Epidermal melanocyte (primary cell): ENCODE measurements around the gene MYRFL.

Source experiments
- DNase-seq: peaks from one replicate; pipeline ENCODE4 v3.0.0; 2011; ENCODE audit warnings: low spot score; ENCODE audit not compliant: insufficient read length

Gene MYRFL

DNA sequence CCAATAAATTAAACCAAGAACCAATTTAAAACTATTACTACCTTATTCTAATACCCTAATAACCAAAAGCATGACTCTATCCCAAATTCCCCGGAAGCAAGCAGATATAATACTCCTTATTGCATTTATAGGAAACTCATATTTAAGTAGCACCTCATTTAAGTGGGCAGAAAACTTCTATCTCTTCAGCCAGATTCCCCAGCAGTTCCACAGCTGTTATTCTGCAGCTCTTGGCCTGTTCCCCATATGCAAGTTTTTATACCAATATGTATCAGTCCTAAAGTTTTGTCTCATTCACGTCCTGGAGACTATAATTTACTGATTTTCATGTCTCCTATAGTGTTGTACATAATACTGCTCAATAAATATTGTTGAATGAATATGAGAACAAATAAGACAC is 106.5 kb downstream of the MYRFL start:
- no peak for DNase-seq

DNA sequence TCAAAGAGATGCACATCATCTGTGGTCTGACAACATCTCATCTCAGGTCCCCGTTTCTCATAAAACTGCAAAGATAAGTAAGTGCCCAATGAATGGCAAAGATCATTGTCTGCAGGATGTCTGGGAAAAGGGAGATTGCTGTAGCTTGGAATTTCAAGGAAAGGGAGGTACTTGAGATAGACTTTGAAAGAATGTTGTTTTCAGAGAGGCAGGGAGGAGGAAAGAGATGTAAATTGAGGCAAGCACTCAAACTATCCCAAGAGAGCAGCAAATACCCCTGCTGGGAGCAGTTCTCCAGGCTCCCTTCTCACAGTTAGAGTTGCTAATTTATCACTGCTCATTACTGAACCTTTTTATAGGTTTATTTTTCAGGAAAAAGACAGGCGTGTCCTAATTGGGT is 107.1 kb downstream of the MYRFL start:
- DNase-seq = no peak

DNA sequence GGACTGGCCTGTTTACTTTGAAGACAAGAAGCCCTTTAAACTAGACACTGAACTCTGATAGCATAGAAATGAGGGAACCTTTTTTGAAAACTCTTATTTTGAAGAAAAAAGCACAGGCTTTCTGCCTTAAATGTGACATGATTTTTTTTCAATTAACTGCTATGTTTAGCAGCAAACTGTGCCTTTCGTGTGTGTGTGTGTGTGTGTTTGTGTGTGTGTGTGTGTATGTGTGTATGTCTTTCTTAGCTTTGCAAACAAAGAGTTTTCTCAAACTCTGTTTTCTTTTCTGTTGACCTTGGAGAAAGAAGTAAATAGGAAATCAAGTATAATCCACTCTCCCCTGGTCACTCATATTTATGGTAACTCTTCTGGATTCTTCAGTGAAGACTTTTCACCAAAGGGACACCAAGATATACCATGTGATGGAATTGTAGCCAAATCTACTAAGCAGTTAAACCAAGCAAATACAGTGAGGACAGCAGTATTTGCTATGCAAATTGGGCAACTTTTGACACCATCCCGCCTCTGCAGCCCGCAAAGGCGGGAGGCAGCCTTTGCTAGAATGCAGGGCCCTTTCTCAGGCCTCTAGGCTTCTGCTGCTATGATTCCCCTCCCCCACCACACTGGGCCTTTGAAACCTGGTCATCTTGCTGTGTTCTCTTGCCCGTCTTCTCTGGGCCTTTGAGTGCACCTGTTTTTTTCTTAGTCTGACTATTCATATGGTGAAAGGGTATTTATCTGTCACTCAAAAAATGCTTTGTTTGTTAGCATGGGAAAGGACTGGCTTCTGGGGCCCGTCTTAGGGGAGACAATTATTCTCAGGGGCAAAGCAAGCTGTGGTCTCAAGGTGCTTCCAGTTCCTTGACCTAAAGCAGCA is 107.9 kb downstream of the MYRFL start:
- DNase-seq = no peak

DNA sequence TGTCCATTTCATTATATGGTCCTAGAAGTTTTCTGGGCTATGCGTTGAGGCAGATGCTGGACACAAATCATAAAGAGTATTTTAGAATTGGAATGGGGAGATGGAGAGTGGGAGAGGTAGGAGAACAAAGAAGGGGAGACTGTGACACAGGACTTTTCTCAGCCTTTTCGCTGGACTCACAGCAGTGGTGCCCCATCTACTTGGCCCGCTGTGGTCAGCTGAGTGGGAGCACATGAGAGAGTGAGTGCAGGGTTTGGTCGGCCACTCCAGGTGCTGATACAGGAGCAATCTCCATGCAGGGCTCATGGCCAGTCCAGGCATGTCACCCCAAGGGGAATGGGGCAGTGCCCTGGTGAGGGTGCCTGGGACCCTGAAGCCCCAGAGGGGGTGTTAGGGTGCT is 109.0 kb downstream of the MYRFL start:
- no peak for DNase-seq

DNA sequence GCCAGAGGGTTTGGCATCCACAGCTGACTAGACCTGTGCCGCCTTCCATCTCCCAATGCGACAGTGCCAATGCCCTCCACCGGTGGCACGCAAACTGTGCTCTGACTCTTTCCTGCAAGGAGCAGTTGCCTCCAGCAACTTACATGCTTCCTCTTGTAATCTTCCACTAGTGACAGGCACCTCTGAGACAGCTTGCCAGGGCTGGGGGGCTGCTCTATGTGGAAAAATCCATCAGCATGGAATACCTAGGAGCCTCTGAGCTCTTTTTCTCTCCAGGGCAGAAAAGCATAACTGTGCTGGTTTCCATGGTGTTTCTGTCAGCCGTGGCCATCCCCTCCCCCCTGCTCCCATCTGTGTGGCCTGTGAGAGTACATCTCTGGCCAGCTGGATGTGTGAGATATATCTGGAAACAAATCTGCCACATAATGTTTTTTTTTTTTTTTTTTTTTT is 110.6 kb downstream of the MYRFL start:
- DNase-seq = no peak

DNA sequence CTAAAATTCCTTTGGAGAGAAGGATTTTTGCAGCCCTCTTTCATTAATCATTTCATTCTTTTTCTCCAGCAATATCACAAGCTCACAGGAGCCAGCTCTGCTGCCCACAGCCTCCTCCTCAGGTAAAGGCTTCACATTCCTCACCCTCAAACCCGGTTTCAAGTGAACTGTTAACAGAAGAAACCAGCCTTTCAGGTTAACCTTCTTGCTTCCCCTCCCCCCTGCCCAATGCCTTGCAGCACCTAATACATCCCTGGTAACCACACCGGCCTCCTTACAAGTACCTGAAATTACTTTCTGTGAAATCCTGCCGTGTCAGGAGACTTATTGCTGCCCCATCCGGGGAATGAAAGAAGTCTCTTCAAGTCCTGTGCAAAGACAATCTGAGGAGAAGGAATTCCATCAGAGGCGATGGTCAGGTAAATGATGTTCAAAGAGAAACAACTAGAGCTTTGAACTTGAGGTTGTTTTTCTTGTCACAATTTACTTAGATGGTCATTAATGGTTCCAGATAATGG is 111.2 kb downstream of the MYRFL start:
- no peak for DNase-seq

DNA sequence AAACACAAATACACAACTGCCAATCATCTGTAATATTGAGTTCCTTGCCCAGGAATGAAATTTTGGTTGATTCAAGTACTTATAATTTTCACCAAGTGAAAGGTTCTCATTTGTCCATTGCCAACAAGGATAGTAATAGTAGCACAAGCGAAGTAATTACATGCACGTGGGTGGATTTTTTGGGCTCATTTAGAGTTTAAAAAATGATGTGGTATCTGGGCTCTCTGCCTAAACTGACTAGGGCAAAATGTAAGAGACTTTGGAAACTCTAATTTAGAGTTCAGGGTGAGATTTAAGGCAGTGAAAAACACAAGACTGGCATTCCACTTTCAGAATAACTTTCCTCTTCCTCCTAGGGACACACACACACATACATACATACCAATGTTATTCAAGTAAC is 111.7 kb downstream of the MYRFL start:
- no peak for DNase-seq

DNA sequence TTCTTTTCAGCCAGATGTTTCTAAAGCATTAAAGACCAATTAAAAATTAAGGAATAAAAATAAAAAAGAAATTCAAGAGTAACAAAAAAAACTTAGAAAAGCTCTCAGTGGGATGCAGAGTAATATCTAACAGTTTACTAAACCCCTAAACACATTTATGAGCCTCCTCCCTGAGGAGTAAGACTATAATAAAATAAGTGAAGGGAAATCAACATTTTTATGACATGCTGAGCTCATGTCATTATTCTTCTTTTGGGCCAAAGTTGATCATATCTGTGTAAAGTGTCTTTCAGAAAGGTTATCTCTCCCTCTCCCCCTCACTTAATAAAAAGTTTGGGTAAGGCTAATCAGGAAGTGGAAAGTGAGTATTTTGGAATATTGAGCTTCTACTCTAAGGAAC is 122.1 kb downstream of the MYRFL start:
- DNase-seq = no peak

DNA sequence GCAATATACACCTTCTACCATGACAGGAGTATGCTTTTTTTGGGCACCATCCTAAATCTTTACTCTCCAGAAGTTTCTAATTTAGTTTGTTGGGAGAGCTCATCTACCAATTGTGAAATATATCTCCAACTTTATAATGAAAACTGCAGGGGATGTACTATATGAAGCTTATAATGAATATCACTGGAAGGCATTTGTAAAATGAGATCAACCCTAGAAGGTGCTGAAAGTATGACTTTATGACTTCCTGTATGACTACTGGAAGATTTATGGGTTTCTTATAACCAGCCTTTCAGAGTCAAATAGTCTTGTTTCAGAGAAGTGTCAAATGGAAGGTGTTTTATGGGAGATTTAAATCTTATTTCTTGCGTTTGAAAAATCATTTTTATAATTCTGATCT is 122.9 kb downstream of the MYRFL start:
- DNase-seq = no peak

DNA sequence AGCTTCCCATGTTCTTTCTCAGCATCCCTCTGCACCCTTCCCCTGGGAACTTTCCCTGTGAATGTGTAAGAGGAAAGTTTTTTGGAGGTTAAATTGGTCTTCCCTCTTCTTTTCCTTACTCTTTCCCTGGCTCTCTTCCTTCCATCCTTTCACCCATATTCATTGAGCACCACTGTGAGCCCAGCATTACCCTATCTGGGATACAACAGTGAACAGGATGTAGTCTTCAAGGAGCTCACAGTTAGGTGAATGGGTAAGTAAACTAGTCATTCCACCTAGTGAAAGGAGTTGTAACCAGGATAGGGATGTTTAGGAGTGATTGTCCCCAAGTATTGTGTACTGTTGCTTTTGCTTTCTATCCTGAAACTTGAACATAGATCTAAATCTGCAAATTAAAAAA is 123.8 kb downstream of the MYRFL start:
- DNase-seq = no peak

DNA sequence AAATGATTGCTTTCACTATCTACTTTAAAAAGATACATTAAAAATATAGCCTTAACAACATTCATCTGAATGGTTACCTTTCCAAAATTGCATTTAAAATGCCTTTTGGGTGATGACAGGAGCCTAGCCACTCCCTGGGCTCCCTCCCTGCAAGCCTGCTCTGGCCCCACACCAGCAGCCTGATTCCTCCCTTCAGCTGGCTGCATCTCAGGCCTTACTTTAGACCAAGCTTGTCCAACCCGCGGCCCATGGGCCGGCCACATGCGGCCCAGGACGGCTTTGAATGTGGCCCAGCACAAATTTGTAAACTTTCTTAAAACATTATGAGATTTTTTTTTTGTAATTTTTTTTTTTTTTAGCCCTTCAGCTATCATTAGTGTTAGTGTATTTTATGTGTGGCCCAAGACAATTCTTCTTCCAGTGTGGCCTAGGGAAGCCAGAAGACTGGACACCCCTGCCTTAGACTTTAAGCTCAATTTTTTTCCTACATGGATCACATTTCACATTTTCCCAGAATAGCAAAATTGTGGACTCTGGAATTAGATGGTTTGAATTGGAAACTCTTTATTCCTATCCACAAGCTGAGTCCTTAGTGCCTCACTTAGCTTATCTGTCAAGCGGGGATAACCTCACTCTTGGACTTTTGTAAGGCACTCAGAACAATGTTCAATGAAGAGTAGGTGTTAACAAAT is 124.4 kb downstream of the MYRFL start:
- DNase-seq = no peak

DNA sequence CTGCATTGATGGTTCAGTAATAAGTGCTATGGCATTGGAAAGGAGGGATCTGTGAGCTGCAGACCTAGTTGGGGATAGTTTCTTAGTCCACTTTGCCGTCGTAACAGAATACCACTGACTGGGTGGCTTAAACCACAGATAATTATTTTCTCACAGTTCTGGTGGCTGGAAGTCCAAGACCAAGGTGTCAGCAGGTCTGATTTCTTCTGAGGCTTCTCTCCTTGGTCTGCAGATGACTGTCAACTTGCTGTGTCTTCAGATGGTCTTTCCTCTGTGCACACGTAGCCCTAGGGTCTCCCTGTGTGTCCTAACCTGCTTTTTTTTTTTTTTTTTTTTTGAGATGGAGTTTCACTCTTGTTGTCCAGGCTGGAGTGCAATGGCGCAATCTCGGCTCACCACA is 126.1 kb downstream of the MYRFL start:
- DNase-seq = no peak

DNA sequence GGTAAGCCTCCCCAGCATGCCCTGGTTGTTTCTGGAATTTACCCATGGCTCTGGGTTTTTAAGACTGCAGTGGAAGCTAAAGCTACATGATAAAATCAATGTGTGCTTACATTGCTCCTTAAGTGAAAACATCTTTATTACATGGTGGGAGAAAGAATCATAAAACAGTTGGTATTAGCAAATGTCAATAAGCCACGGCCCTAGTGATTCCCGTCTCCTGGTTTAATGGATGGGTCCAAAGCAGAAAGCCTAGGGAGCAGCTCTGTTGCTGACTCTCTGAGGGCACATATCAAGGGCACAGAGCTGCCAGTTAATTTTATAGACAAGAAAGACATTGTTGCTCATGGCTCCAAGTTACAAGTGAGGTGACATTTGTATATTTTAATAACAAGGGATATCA is 127.9 kb downstream of the MYRFL start:
- no peak for DNase-seq

DNA sequence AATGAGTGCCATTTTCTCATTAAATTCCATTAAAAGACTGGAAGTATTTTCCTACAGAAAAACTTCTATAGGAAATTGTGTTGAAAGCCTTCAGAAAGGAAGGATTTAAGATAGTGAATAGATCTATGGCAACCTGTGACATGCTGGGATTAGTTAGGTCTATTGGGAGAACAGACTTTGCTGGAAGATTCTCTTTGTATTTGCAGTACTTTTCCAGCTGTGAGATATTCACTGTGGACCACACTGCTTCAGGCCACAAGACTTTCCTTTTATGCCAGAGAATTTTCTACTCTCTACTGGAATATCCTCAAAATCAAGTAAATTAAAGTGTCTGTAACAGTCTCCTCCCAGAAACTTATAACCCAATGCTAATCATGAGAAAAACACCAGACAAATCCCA is 136.2 kb downstream of the MYRFL start:
- no peak for DNase-seq

DNA sequence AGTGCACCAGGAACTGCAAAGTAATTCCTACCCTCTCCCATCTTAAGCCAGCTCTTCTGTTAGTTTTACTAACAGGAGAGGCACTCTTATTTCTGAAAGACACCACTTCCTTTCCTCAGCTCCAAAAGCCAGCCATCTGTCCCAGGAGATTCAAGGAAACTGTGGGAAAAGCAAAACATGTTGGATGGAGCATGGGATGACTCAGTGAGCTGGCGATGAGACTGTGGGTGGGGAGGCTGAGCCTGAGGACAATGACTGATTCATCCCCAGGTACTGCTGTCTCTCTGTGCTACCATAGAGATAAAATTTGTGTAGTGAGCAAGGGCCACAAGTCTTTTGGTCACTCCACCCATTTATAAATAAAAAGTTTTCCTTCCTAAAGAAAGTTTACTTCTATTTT is 141.4 kb downstream of the MYRFL start:
- DNase-seq = no peak

DNA sequence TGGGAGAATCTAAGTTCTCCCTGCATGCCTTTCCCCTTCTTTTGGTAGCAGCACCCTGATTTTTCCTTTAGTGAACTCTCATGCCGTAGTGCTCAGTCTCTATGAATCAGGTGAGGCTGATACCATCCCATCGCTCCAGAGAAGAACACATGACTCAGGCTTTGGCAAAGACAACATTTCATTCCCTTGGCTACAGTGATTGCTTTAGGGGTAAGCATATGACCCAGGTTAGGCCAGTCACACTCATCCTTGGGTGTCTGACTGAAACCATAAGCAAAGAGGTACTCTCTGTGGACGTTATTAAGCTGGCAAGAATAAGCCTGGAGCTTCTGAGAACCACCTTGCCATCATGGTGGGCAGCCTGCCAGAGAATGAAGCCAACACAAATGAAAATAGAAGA is 141.8 kb downstream of the MYRFL start:
- no peak for DNase-seq

DNA sequence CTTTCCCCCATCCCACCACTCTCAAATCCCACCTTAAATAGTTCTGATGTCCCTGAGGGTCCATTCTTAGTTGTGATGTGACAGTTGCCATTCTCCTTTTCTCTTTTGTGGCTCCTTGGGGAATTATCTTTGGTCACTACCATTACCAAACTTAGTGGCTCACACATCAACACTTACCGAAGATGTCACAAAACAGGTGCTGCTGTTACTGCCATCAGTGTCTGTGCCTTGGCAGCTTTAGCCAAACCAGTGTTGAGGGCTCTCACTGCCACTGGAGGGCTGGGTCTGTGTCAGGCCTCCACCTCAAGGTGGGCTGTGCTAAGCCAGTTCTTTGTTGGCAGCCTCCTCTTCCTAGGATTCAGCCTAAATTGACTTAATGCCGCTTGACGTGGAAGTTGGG is 144.0 kb downstream of the MYRFL start:
- DNase-seq = no peak

DNA sequence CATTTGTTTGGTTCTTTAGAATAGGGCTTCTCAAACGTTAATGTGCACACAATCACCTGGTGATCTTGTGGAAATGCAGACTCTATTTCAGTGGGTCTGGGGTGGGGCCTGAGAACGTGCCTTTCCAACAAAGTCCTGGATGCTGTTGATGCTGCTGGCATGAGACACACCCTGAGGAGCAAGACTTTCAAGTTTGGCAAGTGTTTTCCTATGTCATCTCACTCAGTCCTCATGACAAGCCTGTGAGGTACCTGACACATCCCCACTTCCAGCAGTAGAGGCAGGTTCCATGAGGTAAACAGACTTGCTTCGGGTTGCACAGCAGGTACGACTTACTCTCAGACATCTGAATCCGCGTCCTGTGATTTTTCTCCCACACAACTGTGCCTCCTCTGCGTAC is 147.1 kb downstream of the MYRFL start:
- no peak for DNase-seq

DNA sequence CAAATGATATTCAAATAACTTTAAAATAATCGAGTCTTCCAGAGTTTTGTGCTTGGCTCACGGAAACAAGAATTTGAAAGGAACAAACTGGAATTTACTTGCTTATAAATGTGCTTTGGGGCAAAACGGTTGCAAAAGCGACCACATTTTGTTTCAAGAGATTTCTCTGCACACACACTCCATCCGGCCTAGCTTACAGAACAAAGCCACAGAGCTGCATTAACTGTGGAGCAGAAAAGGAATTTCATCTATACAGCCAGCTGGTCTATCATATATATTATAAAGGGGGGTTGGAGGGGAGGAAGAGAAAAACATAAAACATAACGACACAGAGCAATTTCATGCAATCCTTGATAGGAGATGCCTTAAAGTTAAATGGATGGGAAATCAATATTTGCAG is 153.0 kb downstream of the MYRFL start:
- DNase-seq = no peak

DNA sequence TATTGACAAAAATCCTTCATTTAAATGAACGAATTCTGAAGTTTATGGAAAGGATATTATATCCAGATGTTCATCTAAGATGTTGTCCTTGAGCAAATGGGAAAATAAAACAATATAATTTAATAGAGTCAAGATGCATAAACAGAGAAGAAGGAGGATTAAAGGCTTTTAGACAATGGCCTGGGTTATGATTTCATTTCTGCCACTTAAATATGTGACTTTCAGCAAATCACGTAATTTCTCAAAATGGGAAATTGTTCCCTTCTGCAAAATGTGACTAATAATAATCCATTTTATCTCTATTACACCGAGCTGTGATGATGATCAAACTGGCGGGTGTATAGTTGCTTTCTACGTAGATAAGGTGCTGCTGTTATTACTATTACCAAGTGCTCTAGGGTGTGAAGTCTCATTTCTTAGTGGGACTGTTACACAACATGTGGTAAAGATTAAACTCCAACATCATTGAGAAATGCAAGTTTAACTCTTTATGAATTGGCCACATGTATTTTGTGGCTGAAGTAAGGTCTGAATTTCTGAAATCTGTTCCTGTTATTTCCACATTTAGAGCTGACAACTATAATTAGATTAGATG is 157.0 kb downstream of the MYRFL start:
- DNase-seq = no peak

DNA sequence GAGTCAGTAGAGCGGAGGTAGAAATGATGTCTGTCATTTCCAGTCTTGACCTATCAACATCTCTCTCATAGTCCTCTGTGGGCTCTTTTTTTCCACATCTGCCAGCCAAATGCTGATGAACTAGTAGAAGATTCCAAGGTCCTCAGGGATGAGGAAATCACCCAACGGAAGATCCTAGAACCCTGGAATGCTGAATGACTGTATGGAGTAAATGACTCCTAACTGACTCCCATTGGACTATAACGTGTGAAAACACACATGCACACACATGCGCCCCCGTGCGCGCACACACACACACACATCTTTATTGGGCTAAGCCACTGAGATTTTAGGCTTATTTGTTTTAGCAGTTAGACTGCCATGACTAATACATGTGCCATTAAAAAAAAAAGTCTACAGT is 159.2 kb downstream of the MYRFL start:
- no peak for DNase-seq

DNA sequence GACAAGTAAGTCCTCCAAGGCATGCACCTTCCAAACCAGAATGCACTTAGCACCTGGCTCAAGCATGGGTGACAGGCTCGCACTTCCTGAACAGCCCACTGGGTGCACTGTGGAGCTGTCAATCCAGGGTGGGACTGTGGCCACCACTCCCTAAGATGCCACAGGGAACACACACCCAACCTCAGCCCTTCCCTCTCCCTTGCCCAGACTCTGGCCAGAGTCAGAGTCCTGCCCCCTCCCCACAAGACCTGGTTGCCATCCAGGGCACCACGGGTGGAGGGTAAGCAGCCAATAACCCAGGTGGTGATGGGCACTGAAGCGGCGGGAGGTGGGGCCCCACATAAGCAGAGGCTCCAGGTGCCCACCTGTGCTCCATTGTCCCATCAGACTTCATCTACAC is 160.6 kb downstream of the MYRFL start:
- no peak for DNase-seq
